ENCODE data around the gene TBC1D21. TPM values are rescaled to one million over a fixed set of nuclear protein-coding genes. Genes with fewer than 3 reads are reported as not detected.

Gene TBC1D21
- total RNA-seq, 1 donor from 2014 or later: not detected

DNA sequence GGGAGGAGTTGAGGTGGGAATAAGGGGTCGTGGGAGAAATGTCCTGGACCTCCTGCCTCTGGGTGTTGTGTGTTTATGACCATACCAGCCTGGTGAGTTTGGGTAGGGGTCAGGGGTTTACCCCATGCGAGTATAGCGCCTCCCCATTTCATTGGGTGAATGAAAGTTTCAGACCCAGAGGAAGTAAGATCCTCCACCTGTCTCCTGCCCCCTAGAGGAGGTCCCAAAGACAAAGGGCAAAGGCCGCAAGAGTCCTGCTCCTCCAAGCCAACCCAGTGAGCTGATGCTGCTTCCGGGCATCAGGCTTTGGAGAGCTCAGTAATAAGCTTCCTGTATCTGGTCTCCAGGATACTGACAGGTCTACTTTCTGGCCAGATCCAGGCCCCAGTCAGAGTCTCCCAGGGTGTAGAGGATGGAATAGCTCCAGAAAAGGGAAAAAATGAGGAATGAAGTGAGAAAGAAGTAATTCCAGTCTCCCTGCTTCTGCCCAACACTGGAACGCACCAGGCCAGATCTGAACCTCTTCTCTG, 6.4 kb upstream of the TBC1D21 start:
- no peak for TF ChIP-seq EZH2 (IDR thresholded peaks at IDR 0.05)
- TF ChIP-seq, protein P1, sequence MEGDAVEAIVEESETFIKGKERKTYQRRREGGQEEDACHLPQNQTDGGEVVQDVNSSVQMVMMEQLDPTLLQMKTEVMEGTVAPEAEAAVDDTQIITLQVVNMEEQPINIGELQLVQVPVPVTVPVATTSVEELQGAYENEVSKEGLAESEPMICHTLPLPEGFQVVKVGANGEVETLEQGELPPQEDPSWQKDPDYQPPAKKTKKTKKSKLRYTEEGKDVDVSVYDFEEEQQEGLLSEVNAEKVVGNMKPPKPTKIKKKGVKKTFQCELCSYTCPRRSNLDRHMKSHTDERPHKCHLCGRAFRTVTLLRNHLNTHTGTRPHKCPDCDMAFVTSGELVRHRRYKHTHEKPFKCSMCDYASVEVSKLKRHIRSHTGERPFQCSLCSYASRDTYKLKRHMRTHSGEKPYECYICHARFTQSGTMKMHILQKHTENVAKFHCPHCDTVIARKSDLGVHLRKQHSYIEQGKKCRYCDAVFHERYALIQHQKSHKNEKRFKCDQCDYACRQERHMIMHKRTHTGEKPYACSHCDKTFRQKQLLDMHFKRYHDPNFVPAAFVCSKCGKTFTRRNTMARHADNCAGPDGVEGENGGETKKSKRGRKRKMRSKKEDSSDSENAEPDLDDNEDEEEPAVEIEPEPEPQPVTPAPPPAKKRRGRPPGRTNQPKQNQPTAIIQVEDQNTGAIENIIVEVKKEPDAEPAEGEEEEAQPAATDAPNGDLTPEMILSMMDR (IDR thresholded peaks at IDR 0.05): peak; percentile 51
- Histone ChIP-seq H3K36me3 (no peaks in the 10 kb centered on the region), H3K27ac (no peak overlapping the region), H3K4me2 (no peak overlapping the region), H3K4me1 (peaks cover 9% of the 10 kb centered on the region), H3K4me3 (no peak overlapping the region), H2AFZ (replicated peaks) (peak overlapping the region; percentile 79), H3K9me3 (ENCODE audit: low read depth) (no peaks in the 10 kb centered on the region), H3K9ac (no peak overlapping the region), H3K79me2 (ENCODE audit: low read depth) (no peaks in the 10 kb centered on the region), H4K20me1 (ENCODE audit: low read depth) (no peaks in the 10 kb centered on the region), H3K27me3 (no peaks in the 10 kb centered on the region), H3F3A (ENCODE audit: low read depth) (peaks cover 12% of the 10 kb centered on the region)
- Mint-ChIP-seq H3K9me3 (no peaks in the 10 kb centered on the region), H3K27me3 (ENCODE audit: insufficient read depth, low read depth) (no peaks in the 10 kb centered on the region), H3K4me3 (no peak overlapping the region), H3K27ac (no peak overlapping the region), H3K36me3 (no peaks in the 10 kb centered on the region), H3K4me1 (peaks cover 13% of the 10 kb centered on the region)
- DNase-seq (ENCODE audit: low spot score): peak; percentile 60

DNA sequence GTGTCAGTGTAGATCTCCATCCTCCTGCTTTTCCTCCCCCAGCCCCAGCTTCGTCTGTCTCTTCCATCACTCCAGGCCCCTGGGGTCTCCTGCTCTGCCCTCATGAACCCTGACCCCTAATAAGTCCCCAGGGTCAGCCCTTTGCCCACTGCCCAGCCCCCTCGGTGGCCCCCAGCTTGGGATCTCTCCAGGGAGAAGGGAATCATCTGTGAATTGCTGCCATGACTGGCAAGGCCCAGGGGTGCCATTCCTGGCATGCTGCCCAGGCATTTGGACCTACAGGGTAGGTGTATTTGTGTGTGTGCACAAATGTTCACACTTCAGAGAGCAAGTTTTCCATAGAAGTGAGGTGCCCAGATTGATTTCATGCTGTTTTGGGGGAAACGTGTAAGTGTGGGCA, 5.9 kb upstream of the TBC1D21 start:
- H3K9me3 Mint-ChIP-seq: no peaks in the 10 kb centered on the region
- no peak overlapping the region for H3K4me3 Mint-ChIP-seq
- Histone ChIP-seq H2AFZ (replicated peaks) (no peak overlapping the region), H3K27me3 (peaks cover under 1% of the 10 kb centered on the region), H3K4me2 (no peak overlapping the region), H3K9me3 (ENCODE audit: low read depth) (no peaks in the 10 kb centered on the region), H4K20me1 (ENCODE audit: low read depth) (no peaks in the 10 kb centered on the region), H3K27ac (no peak overlapping the region), H3K36me3 (no peaks in the 10 kb centered on the region), H3F3A (ENCODE audit: low read depth) (peaks cover 12% of the 10 kb centered on the region), H3K9ac (no peak overlapping the region), H3K79me2 (ENCODE audit: low read depth) (no peaks in the 10 kb centered on the region), H3K4me3 (no peak overlapping the region), H3K4me1 (peaks cover 4% of the 10 kb centered on the region)
- TF ChIP-seq EZH2 (IDR thresholded peaks at IDR 0.05): no peak
- no peak for TF ChIP-seq EZH2phosphoT487 (IDR thresholded peaks at IDR 0.05)
- TF ChIP-seq, protein P1 (IDR thresholded peaks at IDR 0.05): no peak
- H3K27me3 Mint-ChIP-seq (ENCODE audit: insufficient read depth, low read depth): no peaks in the 10 kb centered on the region
- peaks cover 10% of the 10 kb centered on the region for H3K4me1 Mint-ChIP-seq
- no peaks in the 10 kb centered on the region for H3K36me3 Mint-ChIP-seq
- H3K27ac Mint-ChIP-seq: no peak overlapping the region
- no peak for DNase-seq (ENCODE audit: low spot score)

DNA sequence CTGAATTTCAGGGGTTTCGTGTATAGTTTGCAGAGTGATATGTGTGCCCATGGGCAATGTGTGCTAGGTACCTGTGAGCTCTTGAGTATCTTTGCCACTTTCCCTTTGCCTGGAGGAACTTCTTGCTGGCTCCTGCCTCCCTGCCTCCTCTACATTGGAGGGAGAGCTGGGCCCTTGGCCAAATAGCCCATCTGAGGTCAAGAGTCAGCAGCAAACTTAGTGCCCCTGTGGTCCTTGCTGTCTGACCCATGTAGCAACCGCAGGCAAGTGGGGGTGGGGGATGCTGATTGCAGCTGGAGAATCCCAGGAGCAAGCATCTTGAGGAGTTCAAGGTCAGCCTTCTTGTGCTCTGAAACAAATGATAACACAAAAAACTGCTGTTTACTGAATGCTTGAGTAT, 5.4 kb upstream of the TBC1D21 start:
- Histone ChIP-seq H2AFZ (replicated peaks) (no peak overlapping the region), H3K36me3 (no peaks in the 10 kb centered on the region), H3K79me2 (ENCODE audit: low read depth) (no peaks in the 10 kb centered on the region), H3K27me3 (peaks cover 6% of the 10 kb centered on the region), H4K20me1 (ENCODE audit: low read depth) (no peaks in the 10 kb centered on the region), H3K9me3 (ENCODE audit: low read depth) (no peaks in the 10 kb centered on the region), H3K27ac (no peak overlapping the region), H3F3A (ENCODE audit: low read depth) (peaks cover 12% of the 10 kb centered on the region), H3K4me1 (no peaks in the 10 kb centered on the region), H3K9ac (no peak overlapping the region), H3K4me3 (no peak overlapping the region), H3K4me2 (no peak overlapping the region)
- H3K36me3 Mint-ChIP-seq: no peaks in the 10 kb centered on the region
- H3K9me3 Mint-ChIP-seq: no peaks in the 10 kb centered on the region
- H3K27me3 Mint-ChIP-seq (ENCODE audit: insufficient read depth, low read depth): peaks cover 2% of the 10 kb centered on the region
- peaks cover 9% of the 10 kb centered on the region for H3K4me1 Mint-ChIP-seq
- H3K4me3 Mint-ChIP-seq: no peak overlapping the region
- DNase-seq (ENCODE audit: low spot score): no peak
- TF ChIP-seq EZH2 (IDR thresholded peaks at IDR 0.05): no peak
- no peak for TF ChIP-seq EZH2phosphoT487 (IDR thresholded peaks at IDR 0.05)
- TF ChIP-seq, protein P1 (IDR thresholded peaks at IDR 0.05): no peak
- no peak overlapping the region for H3K27ac Mint-ChIP-seq

All from neural progenitor cell (in vitro differentiated cells).